Thyroid gland (tissue), 4 donors: ENCODE data around the gene APLP2. TPM values are rescaled to one million over a fixed set of nuclear protein-coding genes. Genes with fewer than 3 reads are reported as not detected.
"Not testable (repeated sequence)": the region's sequence is repeated elsewhere in the genome, so short reads cannot be mapped to it uniquely, and the experiment has no call there.

Experiments used
- DNase-seq, 2 donors: peaks; one replicate each; pipeline ENCODE4 v3.0.0-alpha.2; 2019
- H3K27ac ChIP-seq, 3 donors: fragments of 200-600 bp; sonication (generic); 1 replicate in 2 of 3; 2 replicates in 1 of 3; pipeline ENCODE4 v1.5.1; 2016 to 2019; ENCODE audit warnings: mild to moderate bottlenecking in 1 of 3, moderate library complexity in 1 of 3
- H3K27me3 ChIP-seq: fragments of 200-600 bp; sonication (generic); one replicate; pipeline ENCODE4 v1.5.1; 2019
- H3K36me3 ChIP-seq, 2 donors: fragments of 200-600 bp; sonication (generic); one replicate each; pipeline ENCODE4 v1.5.1; 2016 to 2019
- H3K4me1 ChIP-seq, 2 donors: fragments of 200-600 bp; sonication (generic); one replicate each; pipeline ENCODE4 v1.5.1; 2017 to 2019
- H3K4me3 ChIP-seq, 3 donors: fragments of 200-600 bp; sonication (generic); replicated peaks in 1 of 3; 1 replicate in 2 of 3; 2 replicates in 1 of 3; pipeline ENCODE4 v1.5.1; 2016; ENCODE audit warnings: mild to moderate bottlenecking in 1 of 3
- H3K9me3 ChIP-seq: fragments of 200-600 bp; sonication (generic); one replicate; pipeline ENCODE4 v1.5.1; 2017
- POLR2A ChIP-seq, 2 donors: fragments of 450-650 bp; IDR thresholded peaks; one replicate each; pipeline ENCODE4 v1.6.1; 2017; ENCODE audit warnings: antibody characterized with exemption in 2 of 2, mild to moderate bottlenecking in 2 of 2, moderate library complexity in 1 of 2
- WGBS, 2 donors: methylation state at CpG; one replicate each; pipeline ENCODE4 v1.1.5; 2017; 5-methylcytosine and 5-hydroxymethylcytosine counted together
- intact Hi-C: fragments of 100-400 bp; cut with DNase I; formaldehyde crosslinking; loops from one replicate; pipeline ENCODE4 v1.15.1; 2023
- total RNA-seq, 4 donors: library from RNA; depleted of rRNA; stranded (reverse); fragments of >200 nt; gene quantifications; one replicate each; pipeline ENCODE4 v1.2.3, GENCODE V29; 2016
- TF ChIP-seq, protein P1 (sequence below), 6 experiments: fragments of 200-600 bp in 3 of 6; fragments of 450-650 bp in 3 of 6; sonication (generic) in 3 of 6; IDR thresholded peaks; one replicate each; pipeline ENCODE4 v1.5.1; 2016 to 2019; ENCODE audit warnings: antibody characterized with exemption in 6 of 6, mild to moderate bottlenecking in 2 of 6, inconsistent platforms in 1 of 6, moderate library complexity in 1 of 6

The APLP2 gene
- total RNA-seq, 4 donors from 2014 or later = 782 to 1,078 (median 902) TPM

DNA sequence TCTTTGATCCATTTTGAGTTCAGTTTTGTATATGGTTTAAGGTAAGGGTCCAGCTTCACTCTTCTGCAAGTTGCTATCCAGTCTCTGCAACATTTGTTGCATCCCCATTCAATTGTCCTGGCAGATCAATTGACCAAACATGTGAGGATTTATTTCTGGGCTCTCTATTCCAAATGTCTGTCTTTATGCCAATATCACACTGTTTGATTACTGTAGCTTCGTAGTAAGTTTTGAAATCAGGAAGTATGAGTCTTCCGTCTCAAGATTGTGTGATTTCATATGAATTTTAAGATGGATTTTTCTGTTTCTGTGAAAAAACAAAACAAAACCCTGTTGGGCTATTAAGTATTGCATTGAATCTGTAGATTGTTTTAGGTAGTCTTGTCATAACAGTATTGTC is 17.0 kb downstream of the APLP2 start:
- no peaks in the 10 kb centered on the region for H3K36me3 ChIP-seq
- H3K27me3 ChIP-seq = no peaks in the 10 kb centered on the region
- WGBS, 2 donors = 78 to 88% methylated on average over 2 of the region's 2 CpGs
- peaks cover 29 to 31% of the 10 kb centered on the region in 2 donors for H3K4me1 ChIP-seq
- DNase-seq = no peak
- H3K9me3 ChIP-seq = no peaks in the 10 kb centered on the region
- intact Hi-C loops = no loop called here
- H3K27ac ChIP-seq = no peak overlapping the region
- no peak overlapping the region for H3K4me3 ChIP-seq
- TF ChIP-seq POLR2A (IDR thresholded peaks at IDR 0.05) = no peak
- TF ChIP-seq, protein P1, sequence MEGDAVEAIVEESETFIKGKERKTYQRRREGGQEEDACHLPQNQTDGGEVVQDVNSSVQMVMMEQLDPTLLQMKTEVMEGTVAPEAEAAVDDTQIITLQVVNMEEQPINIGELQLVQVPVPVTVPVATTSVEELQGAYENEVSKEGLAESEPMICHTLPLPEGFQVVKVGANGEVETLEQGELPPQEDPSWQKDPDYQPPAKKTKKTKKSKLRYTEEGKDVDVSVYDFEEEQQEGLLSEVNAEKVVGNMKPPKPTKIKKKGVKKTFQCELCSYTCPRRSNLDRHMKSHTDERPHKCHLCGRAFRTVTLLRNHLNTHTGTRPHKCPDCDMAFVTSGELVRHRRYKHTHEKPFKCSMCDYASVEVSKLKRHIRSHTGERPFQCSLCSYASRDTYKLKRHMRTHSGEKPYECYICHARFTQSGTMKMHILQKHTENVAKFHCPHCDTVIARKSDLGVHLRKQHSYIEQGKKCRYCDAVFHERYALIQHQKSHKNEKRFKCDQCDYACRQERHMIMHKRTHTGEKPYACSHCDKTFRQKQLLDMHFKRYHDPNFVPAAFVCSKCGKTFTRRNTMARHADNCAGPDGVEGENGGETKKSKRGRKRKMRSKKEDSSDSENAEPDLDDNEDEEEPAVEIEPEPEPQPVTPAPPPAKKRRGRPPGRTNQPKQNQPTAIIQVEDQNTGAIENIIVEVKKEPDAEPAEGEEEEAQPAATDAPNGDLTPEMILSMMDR (IDR thresholded peaks at IDR 0.05) = no peak

DNA sequence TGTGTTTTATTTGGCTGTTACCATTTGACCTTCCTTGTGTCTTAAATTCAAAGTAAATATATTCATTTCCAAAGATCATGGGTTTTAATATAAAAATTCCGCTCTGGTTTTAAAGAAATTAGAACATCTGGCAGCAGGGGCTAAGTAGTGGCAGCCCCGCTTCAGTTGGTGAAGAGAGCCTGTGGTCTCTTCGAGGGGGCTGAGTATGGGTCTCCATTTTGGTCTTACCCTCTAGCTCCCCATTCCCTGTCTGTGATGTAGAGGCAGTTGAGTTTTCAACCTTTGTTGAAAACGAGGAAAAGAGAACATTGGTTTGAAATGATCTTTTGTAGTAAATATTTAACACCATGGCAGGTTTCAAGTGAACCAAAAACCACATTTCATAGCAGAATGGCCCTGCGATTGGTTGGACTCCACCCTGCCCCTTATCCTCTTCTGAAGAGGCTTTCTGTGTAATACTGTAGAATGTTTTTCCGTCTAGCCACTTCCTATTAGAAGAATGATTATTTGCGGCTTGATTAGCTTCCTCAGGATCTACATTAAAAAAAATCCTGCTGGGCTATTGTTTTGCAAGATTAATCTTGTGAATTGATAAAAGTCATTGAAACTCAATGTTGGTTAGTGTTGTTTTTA is 17.7 kb downstream of the APLP2 start:
- H3K9me3 ChIP-seq = no peaks in the 10 kb centered on the region
- DNase-seq = no peak
- H3K4me3 ChIP-seq = no peak overlapping the region
- no peaks in the 10 kb centered on the region for H3K36me3 ChIP-seq
- TF ChIP-seq POLR2A (IDR thresholded peaks at IDR 0.05) = no peak
- TF ChIP-seq, protein P1 (IDR thresholded peaks at IDR 0.05) = no peak
- no peak overlapping the region for H3K27ac ChIP-seq
- H3K27me3 ChIP-seq = no peaks in the 10 kb centered on the region
- WGBS, 2 donors = 60 to 67% methylated on average over 7 of the region's 7 CpGs
- intact Hi-C loops = no loop called here
- H3K4me1 ChIP-seq = peaks cover 29 to 31% of the 10 kb centered on the region in 2 donors

DNA sequence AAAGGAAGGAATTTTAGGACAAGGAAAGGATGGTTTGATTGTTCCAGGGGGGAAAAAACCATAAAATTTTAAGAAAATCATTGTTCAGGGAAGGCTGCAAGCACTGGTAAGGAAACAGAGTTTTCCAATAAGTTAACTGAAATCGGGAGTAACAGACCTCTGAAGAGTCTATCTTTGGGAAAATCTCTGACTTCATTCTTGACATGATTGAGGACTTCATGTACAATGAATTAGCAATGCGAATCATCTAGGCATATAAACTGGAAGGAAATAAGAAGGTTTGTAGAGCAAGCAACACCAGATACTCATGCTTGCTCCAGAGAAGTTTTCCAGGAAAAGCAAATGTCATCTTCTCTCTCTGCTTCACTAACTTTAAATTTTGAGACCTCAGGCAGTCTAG is 18.5 kb downstream of the APLP2 start:
- H3K27me3 ChIP-seq = no peaks in the 10 kb centered on the region
- 60 to 70% methylated on average over 2 of the region's 2 CpGs for WGBS, 2 donors
- H3K4me1 ChIP-seq = peaks cover 29 to 31% of the 10 kb centered on the region in 2 donors
- H3K27ac ChIP-seq = no peak overlapping the region
- no peak for DNase-seq
- TF ChIP-seq POLR2A (IDR thresholded peaks at IDR 0.05) = no peak
- TF ChIP-seq, protein P1 (IDR thresholded peaks at IDR 0.05) = no peak
- no peaks in the 10 kb centered on the region for H3K36me3 ChIP-seq
- no peaks in the 10 kb centered on the region for H3K9me3 ChIP-seq
- intact Hi-C loops = no loop called here
- no peak overlapping the region for H3K4me3 ChIP-seq

DNA sequence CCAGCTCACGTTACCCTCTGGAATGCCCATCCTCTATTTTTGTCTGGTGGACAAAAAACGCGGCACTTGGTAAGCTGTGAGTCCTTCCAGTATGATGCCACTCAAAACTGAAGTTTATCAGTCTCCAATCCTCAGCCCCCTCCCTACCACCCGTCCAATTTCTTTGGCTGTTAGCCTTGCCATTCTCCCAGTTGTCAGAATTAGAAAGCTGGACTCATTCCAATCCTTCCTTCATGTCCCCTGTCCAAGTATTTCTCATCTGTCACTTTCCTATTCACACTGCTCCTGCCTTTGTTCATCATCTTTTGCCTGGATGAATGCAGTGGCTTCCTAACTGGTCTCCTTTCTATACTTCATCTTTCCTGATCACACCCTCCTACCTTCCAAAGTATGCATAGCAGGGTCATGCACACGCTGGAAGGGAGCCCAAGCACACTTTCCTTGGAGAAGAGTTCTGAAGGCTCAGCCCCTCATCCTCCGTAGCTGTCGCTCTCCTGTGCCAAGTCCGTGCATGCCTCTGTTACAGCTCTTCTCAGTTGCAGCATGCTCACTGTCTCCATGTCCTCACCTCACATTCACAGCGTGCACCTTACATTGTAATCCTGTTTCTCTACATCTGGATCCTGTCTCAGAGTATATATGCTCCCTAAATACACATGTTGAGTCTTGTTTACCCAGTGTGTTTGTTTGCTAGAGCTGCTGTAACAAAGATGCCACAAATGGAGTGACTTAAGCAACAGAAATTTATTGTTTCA is 19.4 kb downstream of the APLP2 start:
- WGBS, 2 donors = 49% methylated on average over 9 of the region's 9 CpGs
- DNase-seq = no peak
- Histone ChIP-seq H3K9me3 (no peaks in the 10 kb centered on the region), H3K27me3 (no peaks in the 10 kb centered on the region), H3K36me3 (no peaks in the 10 kb centered on the region), H3K27ac (no peak overlapping the region), H3K4me1 (peaks cover 29 to 31% of the 10 kb centered on the region in 2 donors), H3K4me3 (no peak overlapping the region)
- TF ChIP-seq, protein P1 (IDR thresholded peaks at IDR 0.05) = no peak
- no peak for TF ChIP-seq POLR2A (IDR thresholded peaks at IDR 0.05)
- intact Hi-C loops = no loop called here

DNA sequence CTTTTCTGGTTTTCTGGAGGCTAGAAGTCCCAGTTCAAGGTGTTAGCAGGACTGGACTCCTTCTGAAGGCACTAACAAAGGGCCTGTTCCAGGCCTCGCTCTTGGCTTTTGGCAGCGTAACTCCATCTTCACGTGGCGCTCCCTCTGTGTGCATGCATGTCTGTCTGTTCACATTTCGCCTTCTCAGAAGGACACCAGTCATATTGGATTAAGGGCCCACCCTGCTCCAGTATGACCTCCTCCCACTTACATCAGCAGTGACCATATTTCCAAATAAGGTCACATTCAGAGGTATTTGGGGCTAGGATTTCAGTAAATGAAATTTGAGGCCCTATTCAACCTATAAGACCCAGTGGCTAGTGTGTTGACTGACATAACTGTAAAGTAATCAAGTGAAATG is 20.0 kb downstream of the APLP2 start:
- DNase-seq = no peak

DNA sequence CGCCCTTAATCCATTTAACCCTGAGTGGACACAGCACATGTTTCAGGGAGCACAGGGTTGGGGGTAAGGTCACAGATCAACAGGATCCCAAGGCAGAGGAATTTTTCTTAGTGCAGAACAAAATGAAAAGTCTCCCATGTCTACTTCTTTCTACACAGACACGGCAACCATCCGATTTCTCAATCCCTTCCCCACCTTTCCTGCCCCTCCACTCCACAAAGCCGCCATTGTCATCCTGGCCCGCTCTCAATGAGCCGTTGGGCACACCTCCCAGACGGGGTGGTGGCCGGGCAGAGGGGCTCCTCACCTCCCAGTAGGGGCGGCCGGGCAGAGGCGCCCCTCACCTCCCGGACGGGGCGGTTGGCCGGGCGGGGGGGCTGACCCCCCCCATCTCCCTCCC is 20.8 kb downstream of the APLP2 start:
- intact Hi-C loops, H3K9me3 ChIP-seq, H3K4me3 ChIP-seq, DNase-seq, H3K27ac ChIP-seq, H3K27me3 ChIP-seq, H3K36me3 ChIP-seq: not testable (repeated sequence)
- peaks cover 28 to 29% of the 10 kb centered on the region in 2 donors for H3K4me1 ChIP-seq
- 85 to 90% methylated on average over 11 to 16 of the region's 16 CpGs for WGBS, 2 donors

More for the DNA sequence above, 20.0 kb downstream of the APLP2 start:
- no peak overlapping the region for H3K27ac ChIP-seq
- intact Hi-C loops = no loop called here
- H3K4me1 ChIP-seq = peaks cover 29 to 31% of the 10 kb centered on the region in 2 donors
- H3K9me3 ChIP-seq = no peaks in the 10 kb centered on the region
- H3K36me3 ChIP-seq = no peaks in the 10 kb centered on the region
- H3K4me3 ChIP-seq = no peak overlapping the region
- TF ChIP-seq, protein P1 (IDR thresholded peaks at IDR 0.05) = no peak
- no peak for TF ChIP-seq POLR2A (IDR thresholded peaks at IDR 0.05)
- 94 to 98% methylated on average over 5 of the region's 5 CpGs for WGBS, 2 donors
- H3K27me3 ChIP-seq = no peaks in the 10 kb centered on the region

DNA sequence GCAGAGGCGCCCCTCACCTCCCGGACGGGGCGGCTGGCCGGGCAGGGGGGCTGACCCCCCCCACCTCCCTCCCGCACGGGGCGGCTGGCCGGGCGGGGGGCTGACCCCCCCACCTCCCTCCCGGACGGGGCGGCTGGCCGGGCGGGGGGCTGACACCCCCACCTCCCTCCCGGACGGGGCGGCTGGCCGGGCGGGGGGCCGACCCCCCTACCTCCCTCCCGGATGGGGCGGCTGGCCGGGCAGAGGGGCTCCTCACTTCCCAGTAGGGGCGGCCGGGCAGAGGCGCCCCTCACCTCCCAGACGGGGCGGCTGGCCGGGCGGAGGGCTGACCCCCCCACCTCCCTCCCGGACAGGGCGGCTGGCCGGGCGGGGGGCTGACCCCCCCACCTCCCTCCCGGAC is 21.5 kb downstream of the APLP2 start:
- intact Hi-C loops = not testable (repeated sequence)
- H3K4me1 ChIP-seq = peaks cover 28 to 29% of the 10 kb centered on the region in 2 donors

More for the DNA sequence above, 21.5 kb downstream of the APLP2 start:
- not testable (repeated sequence) for H3K4me3 ChIP-seq, H3K36me3 ChIP-seq, H3K9me3 ChIP-seq, DNase-seq, H3K27ac ChIP-seq, H3K27me3 ChIP-seq
- WGBS, 2 donors = no CpG with 5 or more reads among the region's 36 CpGs
